MCF 10A (cell line): ENCODE data around the gene ATAD1. TPM values are rescaled to one million over a fixed set of nuclear protein-coding genes. Genes with fewer than 3 reads are reported as not detected.
A peak's percentile ranks its signal among the peaks of the same experiment; 100 is the strongest.

Experiments used
- BruUV-seq: library from RNA; stranded (reverse); fragments of 400-500 nt; replicated peaks from 2 replicates; lab custom pipeline; 2021; lab: Mats Ljungman, UMichigan
- CTCF ChIA-PET: fragments of 300-600 bp; sonication (Branson Sonifier 250); formaldehyde crosslinking; extraction: SDS; loops from one replicate; lab custom pipeline; 2021; ENCODE audit warnings: antibody characterized with exemption, inconsistent platforms; lab: Yijun Ruan, JAX
- POLR2A ChIA-PET: fragments of 300-600, 350-650 bp; sonication (Branson Sonifier 250); formaldehyde crosslinking; extraction: SDS; loops from one replicate; lab custom pipeline; 2020; ENCODE audit warnings: antibody characterized with exemption, inconsistent platforms; lab: Yijun Ruan, JAX
- DNase-seq: peaks from one replicate; pipeline ENCODE4 v3.0.0-alpha.2; 2018; ENCODE audit not compliant: unreplicated experiment
- H3K27ac Mint-ChIP-seq: one replicate; pipeline ENCODE4 v1.8.0; 2022; ENCODE audit warnings: mild to moderate bottlenecking, low read depth, mixed read lengths; ENCODE audit not compliant: unreplicated experiment
- H3K27me3 Mint-ChIP-seq: one replicate; pipeline ENCODE4 v1.8.0; 2022; ENCODE audit warnings: mixed read lengths; ENCODE audit not compliant: insufficient read depth, unreplicated experiment
- H3K36me3 Mint-ChIP-seq: one replicate; pipeline ENCODE4 v1.8.0; 2022; ENCODE audit warnings: mild to moderate bottlenecking, moderate library complexity, mixed read lengths; ENCODE audit not compliant: insufficient read depth, unreplicated experiment
- H3K4me1 Mint-ChIP-seq: one replicate; pipeline ENCODE4 v1.8.0; 2022; ENCODE audit warnings: mixed read lengths; ENCODE audit not compliant: insufficient read depth, unreplicated experiment
- H3K4me3 Mint-ChIP-seq: one replicate; pipeline ENCODE4 v1.8.0; 2022; ENCODE audit warnings: mild to moderate bottlenecking, moderate library complexity, mixed read lengths; ENCODE audit not compliant: unreplicated experiment
- H3K9me3 Mint-ChIP-seq: one replicate; pipeline ENCODE4 v1.8.0; 2022; ENCODE audit warnings: mixed read lengths; ENCODE audit not compliant: unreplicated experiment
- intact Hi-C: fragments of 100-400 bp; cut with micrococcal nuclease; formaldehyde crosslinking; loops from 2 replicates; pipeline ENCODE4 v1.14.1; 2022
- total RNA-seq: library from RNA; stranded (reverse); gene quantifications from 2 replicates; pipeline ENCODE4 v1.2.3, GENCODE V29; 2022
- TF ChIP-seq, protein P1 (sequence below): fragments of 200-600 bp; IDR thresholded peaks from one replicate; pipeline ENCODE4 v1.8.0; 2022; ENCODE audit warnings: antibody characterized with exemption, mild to moderate bottlenecking; ENCODE audit not compliant: unreplicated experiment

Gene ATAD1
- total RNA-seq, 1 experiment from 2014 or later: 75.2 TPM

DNA sequence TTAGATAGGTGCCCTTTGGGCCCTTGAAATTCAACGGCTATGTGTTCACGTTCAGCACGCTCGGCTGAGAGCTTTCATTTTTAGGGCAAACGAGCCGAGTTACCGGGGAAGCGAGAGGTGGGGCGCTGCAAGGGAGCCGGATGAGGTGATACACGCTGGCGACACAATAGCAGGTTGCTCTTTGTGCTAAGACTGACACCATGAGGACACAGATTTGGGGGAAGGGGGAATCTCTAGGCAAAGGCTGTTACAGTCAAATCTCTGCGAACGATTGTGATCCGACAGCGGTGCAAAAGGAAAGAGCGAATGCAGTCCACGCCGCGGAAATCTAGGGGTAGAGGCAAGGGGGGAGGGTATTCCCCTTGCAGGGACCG lies 44.6 kb upstream of the ATAD1 start:
- no peaks in the 10 kb centered on the region for H3K27me3 Mint-ChIP-seq
- peaks cover 7% of the 10 kb centered on the region for H3K36me3 Mint-ChIP-seq
- CTCF ChIA-PET: interaction anchor here (0.6 to 3.6 kb wide), 15 partner anchors 8 to 1023 kb away, joined by 3 to 56 read pairs (median 3); no protein-coding TSS in a partner anchor
- H3K9me3 Mint-ChIP-seq: no peaks in the 10 kb centered on the region
- H3K4me1 Mint-ChIP-seq: peaks cover 16% of the 10 kb centered on the region
- peak overlapping the region; percentile 87 for H3K4me3 Mint-ChIP-seq
- no peak for DNase-seq
- POLR2A ChIA-PET: interaction anchor here (0.7 to 7.8 kb wide), 51 partner anchors 11 to 1128 kb away, joined by 3 to 192 read pairs (median 5); partner anchors contain the start of genes ATAD1 and FAS
- H3K27ac Mint-ChIP-seq: peak overlapping the region; percentile 83
- TF ChIP-seq, protein P1, sequence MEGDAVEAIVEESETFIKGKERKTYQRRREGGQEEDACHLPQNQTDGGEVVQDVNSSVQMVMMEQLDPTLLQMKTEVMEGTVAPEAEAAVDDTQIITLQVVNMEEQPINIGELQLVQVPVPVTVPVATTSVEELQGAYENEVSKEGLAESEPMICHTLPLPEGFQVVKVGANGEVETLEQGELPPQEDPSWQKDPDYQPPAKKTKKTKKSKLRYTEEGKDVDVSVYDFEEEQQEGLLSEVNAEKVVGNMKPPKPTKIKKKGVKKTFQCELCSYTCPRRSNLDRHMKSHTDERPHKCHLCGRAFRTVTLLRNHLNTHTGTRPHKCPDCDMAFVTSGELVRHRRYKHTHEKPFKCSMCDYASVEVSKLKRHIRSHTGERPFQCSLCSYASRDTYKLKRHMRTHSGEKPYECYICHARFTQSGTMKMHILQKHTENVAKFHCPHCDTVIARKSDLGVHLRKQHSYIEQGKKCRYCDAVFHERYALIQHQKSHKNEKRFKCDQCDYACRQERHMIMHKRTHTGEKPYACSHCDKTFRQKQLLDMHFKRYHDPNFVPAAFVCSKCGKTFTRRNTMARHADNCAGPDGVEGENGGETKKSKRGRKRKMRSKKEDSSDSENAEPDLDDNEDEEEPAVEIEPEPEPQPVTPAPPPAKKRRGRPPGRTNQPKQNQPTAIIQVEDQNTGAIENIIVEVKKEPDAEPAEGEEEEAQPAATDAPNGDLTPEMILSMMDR: no peak
- intact Hi-C loops: loop anchor here (1.0 to 5.0 kb wide), 8 partner anchors 45 to 456 kb away; partner anchors contain the start of gene ATAD1
- BruUV-seq: TSS peak; percentile 23

DNA sequence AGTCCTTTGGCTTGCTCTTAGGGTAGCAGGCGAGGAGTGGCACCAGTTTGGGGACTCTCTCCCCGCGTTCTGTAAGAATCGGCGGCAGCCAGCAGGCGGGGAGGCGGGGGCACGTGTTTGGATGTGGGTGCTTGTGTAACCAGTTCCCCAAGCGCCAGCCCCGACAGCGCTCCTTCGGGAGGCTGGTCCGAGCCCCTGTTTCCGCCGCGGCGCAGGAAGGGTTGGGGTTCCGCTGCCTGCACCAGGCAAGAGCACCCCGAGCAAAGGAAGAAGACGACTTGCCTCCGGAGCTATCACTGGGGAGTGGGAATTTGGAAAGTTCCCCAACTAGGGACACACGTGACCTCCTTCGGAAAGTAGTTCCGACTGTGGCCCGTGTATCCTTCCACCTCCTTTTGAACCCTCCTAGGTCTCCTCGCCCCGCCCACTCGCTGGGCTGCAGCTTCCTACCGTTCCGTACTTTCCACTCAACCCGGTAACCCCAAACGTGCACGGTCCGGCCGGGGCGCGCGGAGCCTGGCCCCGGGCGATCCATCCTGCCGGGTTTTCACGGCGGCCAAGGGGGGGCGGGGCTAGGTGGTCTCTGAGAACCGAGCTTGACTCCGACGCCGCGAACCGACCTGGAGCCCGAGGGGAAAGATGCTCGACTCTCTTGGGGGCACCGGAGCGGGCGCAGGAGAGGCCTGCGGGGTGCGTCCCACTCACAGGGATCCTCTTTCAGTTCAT lies 44.1 kb upstream of the ATAD1 start:
- no peaks in the 10 kb centered on the region for H3K9me3 Mint-ChIP-seq
- ChIA-PET CTCF (interaction anchor here (0.6 to 3.6 kb wide), 20 partner anchors 8 to 1023 kb away, joined by 3 to 56 read pairs (median 4); partner anchors contain the start of gene ATAD1), POLR2A (interaction anchor here (0.6 to 7.8 kb wide), 60 partner anchors 11 to 1263 kb away, joined by 3 to 192 read pairs (median 5); partner anchors contain the start of genes ATAD1 and FAS)
- peak; percentile 98 for DNase-seq
- no TSS peak for BruUV-seq
- TF ChIP-seq, protein P1: no peak
- peak overlapping the region; percentile 87 for H3K4me3 Mint-ChIP-seq
- intact Hi-C loops: loop anchor here (1.0 to 5.0 kb wide), 8 partner anchors 45 to 457 kb away; partner anchors contain the start of gene ATAD1
- no peaks in the 10 kb centered on the region for H3K27me3 Mint-ChIP-seq
- peak overlapping the region; percentile 83 for H3K27ac Mint-ChIP-seq
- H3K4me1 Mint-ChIP-seq: peaks cover 16% of the 10 kb centered on the region
- H3K36me3 Mint-ChIP-seq: peaks cover 7% of the 10 kb centered on the region

DNA sequence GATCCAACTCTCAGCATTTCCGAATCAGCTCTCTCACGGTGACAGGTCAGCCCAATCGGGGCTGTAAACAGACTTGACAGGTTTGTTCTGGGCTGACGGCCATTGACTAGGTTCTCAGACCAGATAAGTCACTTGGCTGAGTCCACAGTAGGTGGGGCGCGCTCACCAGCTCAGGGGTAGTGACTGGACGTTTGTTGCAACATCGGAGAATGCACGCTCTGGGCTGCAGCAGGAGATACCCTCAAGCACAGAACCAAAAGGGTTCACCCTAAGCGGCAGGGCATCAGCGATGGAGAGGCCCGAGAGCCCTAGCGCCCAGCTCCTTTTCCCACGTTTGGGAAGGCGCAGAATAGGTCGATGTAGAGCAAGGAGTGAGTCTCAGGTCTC lies 43.5 kb upstream of the ATAD1 start:
- no peaks in the 10 kb centered on the region for H3K9me3 Mint-ChIP-seq
- intact Hi-C loops: loop anchor here (5.0 kb wide), 6 partner anchors 44 to 421 kb away; partner anchors contain the start of gene ATAD1
- H3K27me3 Mint-ChIP-seq: no peaks in the 10 kb centered on the region
- ChIA-PET POLR2A (interaction anchor here (0.6 to 7.8 kb wide), 50 partner anchors 10 to 1264 kb away, joined by 3 to 192 read pairs (median 5); partner anchors contain the start of genes ATAD1 and FAS), CTCF (interaction anchor here (0.6 to 3.6 kb wide), 20 partner anchors 8 to 1024 kb away, joined by 3 to 56 read pairs (median 4); partner anchors contain the start of gene ATAD1)
- peak overlapping the region; percentile 87 for H3K4me3 Mint-ChIP-seq
- peaks cover 16% of the 10 kb centered on the region for H3K4me1 Mint-ChIP-seq
- TF ChIP-seq, protein P1: no peak
- H3K36me3 Mint-ChIP-seq: peaks cover 7% of the 10 kb centered on the region
- TSS peak; percentile 40 for BruUV-seq
- peak overlapping the region; percentile 83 for H3K27ac Mint-ChIP-seq
- peak; percentile 91 for DNase-seq
